ENCODE data around the gene GCFC2.

GCFC2 gene

GRCh38 chr2:75655861-75656260 lies 54.9 kb downstream of the GCFC2 start:
- TF ChIP-seq CTCF (conservative IDR thresholded peaks at IDR 0.05) = no peak
- H3K27ac ChIP-seq = no peak overlapping the region

- no peak for TF ChIP-seq CTCF (conservative IDR thresholded peaks at IDR 0.05)
- H3K27ac ChIP-seq = no peak overlapping the region
Observed at GRCh38 chr2:75654012-75654411, 56.7 kb downstream of the GCFC2 start.

GRCh38 chr2:75647771-75648170 lies 62.9 kb downstream of the GCFC2 start:
- TF ChIP-seq CTCF (conservative IDR thresholded peaks at IDR 0.05) = no peak
- H3K27ac ChIP-seq = peak overlapping the region; percentile 83

- TF ChIP-seq CTCF (conservative IDR thresholded peaks at IDR 0.05) = no peak
- H3K27ac ChIP-seq = peak within 1 kb of the TSS; percentile 83
Observed at GRCh38 chr2:75646583-75647425, 63.9 kb downstream of the GCFC2 start, which contains the start of gene MRPL19. TSS of gene MRPL19 (plus strand) at chr2:75646783. CDS start at chr2:75646808, 25 bp downstream.

GRCh38 chr2:75646090-75646582 lies 64.6 kb downstream of the GCFC2 start:
- no peak for TF ChIP-seq CTCF (conservative IDR thresholded peaks at IDR 0.05)
- peak overlapping the region; percentile 83 for H3K27ac ChIP-seq

- no peak for TF ChIP-seq CTCF (conservative IDR thresholded peaks at IDR 0.05)
- H3K27ac ChIP-seq = peak overlapping the region; percentile 83; the same call in 1 of the 2 replicates
Observed at GRCh38 chr2:75645643-75646042, 65.1 kb downstream of the GCFC2 start.

GRCh38 chr2:75643980-75644379 lies 66.7 kb downstream of the GCFC2 start:
- H3K27ac ChIP-seq = no peak overlapping the region
- TF ChIP-seq CTCF (conservative IDR thresholded peaks at IDR 0.05) = no peak
